Parathyroid adenoma (tissue), 2 donors: Measurements from ENCODE around the gene KDM8.
"Not testable (repeated sequence)": the region's sequence is repeated elsewhere in the genome, so short reads cannot be mapped to it uniquely, and the experiment has no call there.

Experiments used
- H2AFZ ChIP-seq: fragments of 300-600 bp; sonication (generic); one replicate; pipeline ENCODE4 v1.7.0; 2017; ENCODE audit warnings: antibody characterized with exemption, mild to moderate bottlenecking
- H3K27ac ChIP-seq: fragments of 300-600 bp; sonication (generic); one replicate; pipeline ENCODE4 v1.7.0; 2017
- H3K27me3 ChIP-seq: fragments of 300-600 bp; sonication (generic); one replicate; pipeline ENCODE4 v1.7.0; 2017; ENCODE audit warnings: low read length; ENCODE audit not compliant: control insufficient read depth, insufficient read depth
- H3K36me3 ChIP-seq: fragments of 300-600 bp; sonication (generic); one replicate; pipeline ENCODE4 v1.7.0; 2017; ENCODE audit warnings: low read length; ENCODE audit not compliant: control insufficient read depth, insufficient read depth
- H3K4me1 ChIP-seq: fragments of 300-600 bp; sonication (generic); one replicate; pipeline ENCODE4 v1.7.0; 2017; ENCODE audit warnings: control low read depth
- H3K4me2 ChIP-seq: fragments of 300-600 bp; sonication (generic); one replicate; pipeline ENCODE4 v1.7.0; 2017; ENCODE audit warnings: low read length
- H3K4me3 ChIP-seq: fragments of 300-600 bp; sonication (generic); one replicate; pipeline ENCODE4 v1.7.0; 2017; ENCODE audit warnings: low read depth, low read length
- H3K79me2 ChIP-seq: fragments of 300-600 bp; sonication (generic); one replicate; pipeline ENCODE4 v1.7.0; 2017; ENCODE audit warnings: control low read depth
- H3K9ac ChIP-seq: fragments of 300-600 bp; sonication (generic); one replicate; pipeline ENCODE4 v1.7.0; 2017; ENCODE audit warnings: mild to moderate bottlenecking
- H3K9me3 ChIP-seq: fragments of 300-600 bp; sonication (generic); one replicate; pipeline ENCODE4 v1.7.0; 2017; ENCODE audit warnings: low read length; ENCODE audit not compliant: control insufficient read depth
- CTCF ChIP-seq: fragments of 300-600 bp; sonication (generic); IDR thresholded peaks from one replicate; pipeline ENCODE4 v1.7.0; 2017; ENCODE audit warnings: antibody characterized with exemption, mild to moderate bottlenecking
- donor health status: primary hyperparathyroidism.

KDM8 gene

DNA sequence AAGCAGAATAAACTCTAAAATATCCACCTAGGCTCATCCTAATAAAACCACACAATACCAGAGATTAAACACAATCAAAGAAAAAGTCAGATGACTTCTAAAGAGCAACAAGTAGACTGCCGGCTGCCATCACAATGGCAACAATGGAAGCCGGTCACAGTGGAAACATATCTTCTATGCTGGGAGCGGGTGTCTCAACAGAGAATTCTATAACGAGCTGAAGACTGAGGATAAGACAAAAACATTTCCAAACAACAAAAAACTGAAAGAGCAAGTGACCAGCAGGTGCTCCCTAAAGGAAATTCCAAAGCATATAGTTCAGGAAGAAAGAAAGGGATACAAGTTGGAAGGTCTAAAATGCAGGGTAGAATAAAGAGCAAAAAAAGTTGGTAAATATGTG, 56.4 kb downstream of the KDM8 start:
- Histone ChIP-seq H3K9ac (no peak overlapping the region), H2AFZ (no peak overlapping the region), H3K27ac (no peak overlapping the region), H3K36me3 (no peaks in the 10 kb centered on the region), H3K4me1 (no peaks in the 10 kb centered on the region), H3K9me3 (no peaks in the 10 kb centered on the region), H3K4me3 (no peak overlapping the region), H3K79me2 (peaks cover 12% of the 10 kb centered on the region), H3K27me3 (no peaks in the 10 kb centered on the region), H3K4me2 (no peak overlapping the region)
- no peak for TF ChIP-seq CTCF

DNA sequence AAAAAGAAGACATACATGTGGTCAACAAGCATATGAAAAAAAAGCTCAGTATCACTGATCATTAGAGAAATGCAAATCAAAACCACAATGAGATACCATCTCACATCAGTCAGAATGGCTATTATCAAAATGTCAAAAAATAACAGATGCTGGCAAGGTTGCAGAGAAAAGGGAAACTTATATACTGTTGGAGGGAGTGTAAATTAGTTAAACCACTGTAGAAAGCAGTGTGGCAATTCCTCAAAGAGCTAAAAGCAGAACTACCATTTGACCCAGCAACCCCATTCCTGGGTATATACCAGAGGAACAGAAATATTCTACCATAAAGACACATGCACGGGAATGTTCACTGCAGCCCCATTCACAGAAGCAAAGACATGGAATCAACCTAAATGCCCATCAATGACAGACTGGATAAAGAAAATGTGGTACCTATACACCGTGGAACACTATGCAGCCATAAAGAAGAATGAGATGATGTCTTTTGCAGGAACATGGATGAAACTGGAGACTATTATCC, 59.6 kb downstream of the KDM8 start:
- not testable (repeated sequence) for H3K36me3 ChIP-seq, H2AFZ ChIP-seq, H3K79me2 ChIP-seq, H3K27me3 ChIP-seq, H3K9ac ChIP-seq, H3K4me1 ChIP-seq, H3K4me2 ChIP-seq, H3K9me3 ChIP-seq, H3K27ac ChIP-seq, H3K4me3 ChIP-seq

GRCh38 chr16:27264151-27264550, 60.8 kb downstream of the KDM8 start:
- Histone ChIP-seq H3K4me2 (no peak overlapping the region), H3K4me1 (peaks cover 3% of the 10 kb centered on the region), H3K9ac (no peak overlapping the region), H3K79me2 (peaks cover 9% of the 10 kb centered on the region), H3K9me3 (no peaks in the 10 kb centered on the region), H3K27me3 (no peaks in the 10 kb centered on the region), H3K27ac (no peak overlapping the region), H3K4me3 (no peak overlapping the region), H2AFZ (no peak overlapping the region), H3K36me3 (no peaks in the 10 kb centered on the region)
- no peak for TF ChIP-seq CTCF

GRCh38 chr16:27265982-27266381, 62.7 kb downstream of the KDM8 start:
- Histone ChIP-seq H2AFZ (no peak overlapping the region), H3K4me3 (no peak overlapping the region), H3K9me3 (no peaks in the 10 kb centered on the region), H3K27ac (no peak overlapping the region), H3K4me2 (no peak overlapping the region), H3K79me2 (peaks cover 6% of the 10 kb centered on the region), H3K36me3 (no peaks in the 10 kb centered on the region), H3K4me1 (peaks cover 5% of the 10 kb centered on the region), H3K27me3 (no peaks in the 10 kb centered on the region), H3K9ac (no peak overlapping the region)
- TF ChIP-seq CTCF: no peak

GRCh38 chr16:27267037-27267677, 63.8 kb downstream of the KDM8 start:
- Histone ChIP-seq H3K9me3 (no peaks in the 10 kb centered on the region), H3K9ac (no peak overlapping the region), H3K4me1 (peaks cover 5% of the 10 kb centered on the region), H3K27ac (no peak overlapping the region), H2AFZ (no peak overlapping the region), H3K4me2 (no peak overlapping the region), H3K4me3 (no peak overlapping the region), H3K36me3 (no peaks in the 10 kb centered on the region), H3K79me2 (peaks cover 6% of the 10 kb centered on the region), H3K27me3 (no peaks in the 10 kb centered on the region)
- TF ChIP-seq CTCF: no peak
